Measurements from ENCODE around the gene PDPK1.

PDPK1 gene

DNA sequence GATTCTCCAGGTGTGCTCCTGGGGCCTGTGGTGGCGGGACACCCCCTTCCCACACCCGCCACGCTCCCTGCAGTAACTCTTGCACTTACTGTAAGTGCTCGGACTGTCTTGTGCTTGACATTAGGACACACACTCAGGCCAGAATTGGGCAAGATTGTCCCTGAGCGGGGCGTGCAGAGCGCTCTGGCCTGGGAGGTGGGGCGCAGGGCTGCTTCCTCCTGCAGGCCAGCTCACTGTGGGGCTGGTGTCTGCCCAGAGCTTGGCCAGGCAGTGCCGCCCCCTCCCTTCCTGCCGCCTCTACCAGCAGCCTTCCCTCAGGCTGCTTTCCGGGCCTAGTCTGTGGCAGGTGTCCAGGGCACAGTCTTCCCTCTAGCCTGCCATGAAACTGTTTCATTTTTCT lies 30.2 kb upstream of the PDPK1 start:
- no peak for DNase-seq

DNA sequence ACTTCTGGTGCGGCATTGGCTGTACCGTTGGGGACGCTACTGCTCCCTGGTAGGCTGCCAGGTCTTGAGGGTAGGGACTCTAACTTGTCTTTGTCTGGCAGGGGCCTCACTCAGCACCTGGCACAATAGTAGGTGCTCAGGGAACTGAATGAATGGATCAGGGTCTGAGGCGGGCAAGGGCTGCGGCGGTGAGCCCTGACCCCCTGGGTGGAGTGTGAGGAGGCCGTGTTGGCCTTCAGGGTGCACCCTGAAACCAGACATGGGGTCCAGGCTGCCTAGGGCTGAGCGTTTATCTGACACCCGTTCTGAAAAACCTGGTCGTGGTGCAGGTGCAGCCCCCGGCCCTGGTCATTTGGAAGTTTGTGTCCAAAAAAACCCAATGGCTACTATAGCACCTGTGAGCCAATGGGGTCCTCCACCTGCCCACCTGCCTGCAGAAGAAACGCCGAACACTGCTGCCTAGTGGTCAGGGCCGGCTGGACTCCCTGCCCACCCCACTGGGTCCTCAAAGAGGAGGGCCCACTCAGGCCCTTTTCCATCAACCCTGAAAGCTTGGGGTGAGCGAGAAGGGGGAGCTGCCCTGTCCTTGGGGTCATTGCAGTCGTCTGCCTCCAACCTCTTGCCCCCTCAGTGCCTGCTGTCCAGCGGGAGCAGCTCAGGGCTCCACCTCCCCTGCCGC lies 29.0 kb upstream of the PDPK1 start:
- DNase-seq: no peak

DNA sequence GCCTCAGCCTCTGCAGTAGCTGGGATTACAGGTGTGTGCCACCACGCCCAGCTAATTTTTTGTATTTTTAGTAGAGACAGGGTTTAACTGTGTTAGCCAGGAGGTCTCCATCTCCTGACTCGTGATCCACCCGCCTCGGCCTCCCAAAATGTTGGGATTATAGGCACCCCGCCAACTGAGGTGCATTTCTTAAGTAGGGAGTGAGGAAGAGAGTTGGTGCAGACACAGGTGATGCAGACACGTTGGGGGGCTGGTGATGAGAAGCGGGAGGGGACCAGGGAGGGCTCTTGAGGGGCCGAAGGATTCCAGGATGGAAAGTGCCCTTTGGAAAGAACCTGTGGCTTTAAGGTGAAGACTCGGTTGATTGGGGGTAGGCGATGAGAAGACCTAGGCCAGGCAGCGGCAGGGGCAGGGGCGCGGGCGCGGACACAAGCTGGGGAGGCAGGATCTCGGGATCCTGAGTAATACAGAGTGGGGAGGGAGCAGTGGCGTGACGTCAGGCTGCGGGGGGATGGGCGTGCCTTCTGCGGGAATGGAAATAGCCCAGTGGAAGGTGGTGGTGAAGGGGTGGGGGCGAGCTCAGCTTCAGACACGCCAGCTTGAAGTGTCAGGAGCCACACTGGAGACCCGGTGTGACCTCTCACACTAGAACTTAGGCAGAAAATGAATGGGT lies 26.6 kb upstream of the PDPK1 start:
- no peak for DNase-seq

DNA sequence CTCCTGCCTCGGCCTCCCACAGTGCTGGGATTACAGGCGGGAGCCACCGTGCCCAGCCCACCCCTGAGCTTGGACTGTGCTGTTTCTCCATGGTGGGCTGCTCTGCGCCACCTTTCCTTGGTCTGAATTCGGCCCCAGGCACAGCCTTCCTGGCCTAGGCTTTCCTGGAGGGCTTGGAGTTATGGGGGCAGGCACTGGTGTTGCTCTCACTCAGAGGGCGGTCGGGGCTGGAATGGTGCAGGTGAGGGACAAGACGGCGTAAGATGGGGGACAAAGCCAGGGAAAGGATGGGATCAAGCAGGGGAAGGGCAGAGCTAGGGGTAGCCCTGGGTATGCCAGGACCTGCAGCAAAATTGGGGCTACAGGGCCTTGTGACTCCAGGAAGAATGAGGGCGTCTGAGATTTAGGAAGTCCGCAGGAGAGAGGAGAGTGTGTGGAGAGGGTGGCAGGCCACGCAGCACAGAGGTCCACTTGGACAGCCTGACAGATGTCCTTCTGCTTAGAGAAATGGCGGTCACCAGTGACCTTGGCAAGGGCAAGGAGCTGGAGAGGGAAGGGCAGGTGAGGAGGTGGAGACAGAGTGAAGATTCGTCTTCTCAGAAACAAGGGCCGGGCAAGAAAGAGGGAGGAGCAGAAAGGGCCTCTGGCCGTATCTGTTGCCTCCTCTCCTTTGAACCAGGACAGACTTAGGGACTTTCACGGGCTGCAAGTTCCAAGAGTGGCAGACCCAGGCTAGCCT lies 25.7 kb upstream of the PDPK1 start:
- no peak for DNase-seq

DNA sequence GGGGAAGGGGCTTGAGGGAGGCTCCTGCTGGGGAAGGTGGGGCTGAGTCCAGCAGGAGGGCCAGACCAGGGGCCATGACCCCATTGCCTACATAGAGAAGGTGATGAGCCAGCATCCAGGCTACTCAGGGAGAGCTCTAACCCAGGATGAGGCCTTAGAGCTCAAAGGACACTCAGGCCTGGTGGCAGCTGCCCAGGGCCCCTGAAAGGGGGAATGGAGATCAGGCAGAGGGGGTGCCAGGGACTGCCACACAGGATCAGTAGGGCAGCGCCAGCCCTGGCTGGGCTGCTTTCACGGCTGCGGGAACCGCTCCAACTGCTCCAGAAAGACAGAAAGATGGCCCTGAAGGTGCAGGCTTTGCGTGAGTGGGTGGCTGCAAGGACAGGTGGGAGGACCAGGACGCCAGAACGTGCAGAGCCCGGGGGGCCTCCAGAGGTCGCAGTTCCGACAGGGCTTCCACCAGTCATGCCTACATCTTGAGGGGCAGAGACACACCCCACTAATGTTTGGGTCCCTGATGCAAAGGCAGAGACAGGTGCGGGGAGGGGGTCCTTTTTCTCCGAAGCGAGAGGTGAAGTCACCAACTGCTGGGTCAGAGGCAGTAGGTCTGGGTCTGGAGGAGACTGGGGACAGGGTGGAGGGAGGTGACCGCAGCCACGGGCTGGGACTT lies 25.0 kb upstream of the PDPK1 start:
- DNase-seq: no peak

DNA sequence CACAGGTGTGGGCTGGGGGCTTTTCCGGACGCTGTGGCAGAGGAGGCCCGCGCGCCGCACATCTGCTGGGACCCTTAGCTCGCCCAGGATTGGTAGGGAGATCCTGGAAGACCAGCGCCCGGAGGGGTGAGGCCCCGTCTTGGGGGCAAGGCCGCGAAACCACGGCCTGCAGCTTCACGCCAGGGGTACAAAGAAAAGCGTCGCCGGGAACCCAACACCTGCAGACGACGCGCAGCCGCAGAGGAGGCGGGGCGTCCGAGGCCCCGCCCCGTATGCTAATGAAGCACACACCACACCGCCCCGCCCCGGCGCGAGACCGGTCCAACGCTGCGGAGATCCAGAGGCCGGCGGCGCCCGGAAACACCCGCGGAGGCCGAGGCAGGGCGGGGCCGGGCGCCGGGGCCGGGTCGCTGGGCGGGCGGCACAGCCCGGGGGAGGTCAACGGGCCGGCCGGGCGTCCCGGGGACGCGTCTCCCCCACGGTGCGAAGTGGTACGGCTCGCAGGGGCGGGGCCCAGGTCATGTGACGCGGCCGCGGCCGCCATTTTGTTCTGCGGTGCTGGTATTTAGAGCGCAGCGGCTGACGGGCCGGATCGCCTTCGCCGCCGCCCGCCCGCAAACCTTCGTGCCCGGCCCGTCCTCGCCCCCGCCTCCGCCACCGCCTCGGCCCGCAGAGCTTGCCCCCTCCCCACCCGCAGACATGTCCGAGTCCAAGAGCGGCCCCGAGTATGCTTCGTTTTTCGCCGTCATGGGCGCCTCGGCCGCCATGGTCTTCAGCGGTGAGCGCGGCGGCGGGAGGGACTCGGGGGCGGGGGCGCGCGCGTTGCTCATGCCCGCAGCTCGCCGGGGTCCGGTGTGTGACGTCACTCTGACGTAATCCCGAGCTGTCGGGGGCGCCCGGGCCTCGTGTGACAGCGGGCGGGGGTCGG lies 24.2 kb upstream of the PDPK1 start, which contains the start of gene ATP6V0C:
TSS of gene ATP6V0C (plus strand) at position 548 of the 928 bp plus-strand sequence. CDS start at position 700, 152 bp downstream.
- DNase-seq: peak; percentile 75

DNA sequence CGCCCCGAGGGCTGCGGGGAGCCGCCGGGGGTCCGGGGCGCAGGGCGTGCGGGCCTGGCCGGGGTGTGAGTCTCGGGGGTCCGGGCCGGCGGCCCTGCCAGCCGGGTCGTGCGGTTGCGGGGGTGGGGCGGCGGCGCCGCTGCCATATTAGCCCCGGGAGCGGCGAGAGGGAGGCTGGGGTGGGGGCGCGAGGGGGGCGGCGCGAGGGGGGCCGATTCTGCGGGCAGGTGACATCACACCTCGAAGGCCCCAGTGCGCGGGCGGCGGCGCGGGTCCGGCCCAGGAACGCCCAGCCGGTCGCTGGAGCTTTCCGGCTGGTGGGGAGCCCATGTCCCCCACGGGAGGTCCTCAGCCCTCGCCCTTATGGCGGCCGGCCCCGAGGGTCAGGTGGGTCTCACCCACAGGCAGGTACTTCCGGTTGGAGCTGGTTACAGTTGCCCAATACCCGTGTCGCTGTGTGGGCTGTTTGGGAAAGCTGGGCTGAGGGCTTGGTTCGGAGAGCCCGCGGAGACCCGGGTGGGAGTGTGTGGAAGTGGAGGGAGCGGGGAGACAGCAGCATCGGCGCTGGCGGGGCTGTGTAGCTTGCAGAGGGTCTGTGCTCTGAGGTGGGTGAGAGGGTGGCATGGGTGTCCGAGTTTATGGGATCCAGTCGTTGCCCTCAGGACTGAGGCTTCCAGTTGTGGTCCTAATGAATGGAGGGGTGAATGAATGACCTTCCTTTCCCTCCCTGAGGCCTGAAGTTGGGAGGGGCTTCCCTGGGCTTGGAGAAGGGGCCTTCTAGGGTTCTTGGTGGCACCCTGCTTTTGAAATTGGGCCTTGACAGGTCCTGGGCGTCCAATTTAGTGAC lies 23.3 kb upstream of the PDPK1 start:
- no peak for DNase-seq

DNA sequence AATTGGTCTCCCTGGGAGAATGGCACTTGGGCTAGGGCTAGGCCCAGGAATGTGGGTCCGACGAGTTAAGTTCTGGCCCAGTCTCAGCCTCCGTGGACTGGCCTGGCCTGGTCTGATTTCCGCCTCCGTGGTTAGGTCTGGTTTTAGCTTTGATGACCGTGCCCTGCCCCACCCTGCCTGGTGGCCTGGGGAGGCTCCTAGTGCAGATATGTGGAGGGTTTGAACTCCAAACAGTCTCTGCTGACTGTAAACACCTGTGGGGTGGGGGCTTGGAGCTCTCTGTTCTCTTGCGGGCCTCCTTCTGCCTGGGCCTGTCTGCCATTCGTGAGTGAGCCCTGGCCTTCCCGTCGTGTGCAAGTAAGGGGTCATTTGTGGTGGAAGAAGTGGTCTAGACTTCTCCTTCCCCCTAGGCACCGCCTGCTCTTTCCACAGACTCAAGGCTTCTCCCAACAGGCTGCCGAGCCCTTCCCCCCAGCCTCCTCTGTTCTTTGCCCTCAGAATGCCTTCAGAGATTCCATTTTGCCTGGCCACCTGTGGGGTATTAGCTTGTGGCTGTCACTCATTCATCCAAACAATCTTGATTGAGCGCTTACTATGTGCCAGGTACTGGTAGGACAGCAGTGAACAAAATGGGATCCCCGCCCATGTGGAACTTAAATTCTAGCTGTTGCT lies 22.5 kb upstream of the PDPK1 start:
- DNase-seq: no peak

DNA sequence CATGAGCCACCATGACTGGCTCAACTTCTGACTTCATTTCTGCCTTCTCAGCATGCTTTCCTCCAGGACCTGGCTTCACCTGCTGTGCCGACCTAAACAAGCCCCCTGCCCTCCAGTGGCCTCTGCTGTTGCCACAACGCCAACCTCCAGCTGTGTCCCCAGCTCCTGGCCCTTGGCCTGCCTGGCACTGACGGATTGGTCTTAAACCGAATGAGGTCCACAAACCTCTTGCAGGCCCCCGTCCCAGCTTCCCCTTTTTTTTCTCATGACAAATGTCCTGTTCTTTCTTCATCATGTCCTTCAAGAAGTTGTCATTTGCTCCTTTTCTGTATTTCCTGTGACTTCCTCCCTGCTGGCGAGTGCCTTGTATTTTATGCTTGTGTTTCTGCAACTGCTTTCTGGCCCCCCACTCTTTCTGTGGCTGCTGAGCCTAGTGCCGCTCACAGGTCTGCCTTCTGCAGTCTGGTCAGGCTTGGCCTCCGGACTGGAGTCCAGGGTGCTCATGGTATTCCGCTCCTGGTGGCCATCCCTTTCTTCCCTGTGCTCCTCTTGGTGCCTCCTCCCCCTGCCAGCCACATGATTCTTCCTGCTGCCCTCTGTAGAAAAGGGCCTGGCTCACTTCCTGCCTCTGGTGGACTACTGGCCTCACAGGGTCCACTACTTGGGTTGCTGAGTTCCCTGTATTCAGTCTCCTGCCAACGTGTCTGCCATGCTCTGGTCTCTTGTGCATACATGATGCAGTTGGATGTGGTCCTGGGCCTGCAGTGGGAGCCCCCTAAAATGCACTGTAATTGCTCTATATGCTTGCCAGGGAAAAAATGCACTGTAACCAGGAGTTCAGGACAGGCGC lies 21.2 kb upstream of the PDPK1 start:
- DNase-seq: no peak

DNA sequence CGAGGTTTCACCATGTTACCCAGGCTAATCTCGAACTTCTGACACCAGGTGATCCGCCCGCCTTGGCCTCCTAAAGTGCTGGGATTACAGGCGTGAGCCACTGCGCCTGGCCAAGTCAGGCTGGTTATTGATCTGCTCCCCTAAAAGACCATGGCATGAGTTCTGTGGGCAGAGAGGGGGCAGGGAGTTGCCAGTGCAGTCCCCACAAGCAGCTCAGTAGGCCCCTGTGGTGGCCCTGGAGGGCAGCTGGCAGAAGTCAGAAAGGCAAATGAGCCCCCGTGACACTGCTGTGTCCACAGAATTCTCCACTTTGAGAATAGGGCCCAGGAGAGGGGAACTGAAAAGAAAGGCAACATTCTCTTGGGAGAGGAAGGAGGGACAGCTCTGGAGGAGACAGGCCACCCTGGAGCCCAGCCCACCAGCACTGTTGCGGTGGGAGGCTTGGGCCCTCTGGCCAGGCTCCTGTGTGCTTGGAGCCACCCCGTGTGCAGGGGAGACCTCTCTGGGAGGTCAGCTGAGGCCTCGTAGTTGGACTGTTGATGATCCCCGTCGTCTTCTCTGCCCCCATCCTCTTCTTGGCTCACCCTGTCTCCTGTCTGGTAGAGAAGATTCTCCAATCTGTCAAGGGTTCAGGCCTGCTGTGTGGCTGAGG lies 19.7 kb upstream of the PDPK1 start:
- DNase-seq: no peak

DNA sequence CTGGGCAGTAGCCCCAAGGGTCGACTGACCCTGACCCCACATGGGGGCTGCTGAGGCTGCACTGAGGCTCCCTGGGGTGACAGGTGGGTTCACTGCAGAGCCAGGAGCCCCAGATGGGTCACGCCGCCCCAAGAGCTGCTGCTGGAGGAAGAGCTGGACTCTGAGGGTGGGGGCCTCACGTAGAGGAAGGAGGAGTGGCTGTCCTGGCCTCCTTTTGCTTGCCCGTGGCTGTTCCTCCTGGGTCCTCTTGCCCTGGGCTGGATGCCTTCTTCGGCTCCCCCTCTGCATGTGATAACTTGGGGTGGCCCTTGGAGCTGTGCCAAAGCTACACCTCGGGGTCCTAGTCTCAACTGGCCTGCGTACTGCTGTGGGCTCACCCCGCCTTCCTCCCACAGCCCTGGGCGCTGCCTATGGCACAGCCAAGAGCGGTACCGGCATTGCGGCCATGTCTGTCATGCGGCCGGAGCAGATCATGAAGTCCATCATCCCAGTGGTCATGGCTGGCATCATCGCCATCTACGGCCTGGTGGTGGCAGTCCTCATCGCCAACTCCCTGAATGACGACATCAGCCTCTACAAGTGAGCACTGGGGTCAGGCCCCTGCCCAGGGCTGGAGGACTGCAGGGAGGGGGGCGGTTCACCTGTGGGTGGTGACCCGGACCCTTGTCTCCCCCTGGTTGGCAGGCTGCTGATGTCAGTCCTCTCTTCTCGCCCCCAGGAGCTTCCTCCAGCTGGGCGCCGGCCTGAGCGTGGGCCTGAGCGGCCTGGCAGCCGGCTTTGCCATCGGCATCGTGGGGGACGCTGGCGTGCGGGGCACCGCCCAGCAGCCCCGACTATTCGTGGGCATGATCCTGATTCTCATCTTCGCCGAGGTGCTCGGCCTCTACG lies 18.8 kb upstream of the PDPK1 start:
- DNase-seq: no peak

DNA sequence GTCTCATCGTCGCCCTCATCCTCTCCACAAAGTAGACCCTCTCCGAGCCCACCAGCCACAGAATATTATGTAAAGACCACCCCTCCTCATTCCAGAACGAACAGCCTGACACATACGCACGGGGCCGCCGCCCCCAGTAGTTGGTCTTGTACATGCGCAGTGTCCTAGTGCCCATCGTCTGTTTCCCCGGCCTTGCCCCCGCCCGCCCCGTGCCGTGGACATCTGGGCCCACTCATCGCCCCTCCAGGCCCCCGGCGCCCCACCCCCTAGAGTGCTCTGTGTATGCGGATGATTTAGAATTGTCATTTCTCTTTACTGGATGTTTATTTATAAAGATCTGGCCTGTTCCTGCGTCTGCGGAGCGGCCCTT lies 18.1 kb upstream of the PDPK1 start:
- DNase-seq: no peak

DNA sequence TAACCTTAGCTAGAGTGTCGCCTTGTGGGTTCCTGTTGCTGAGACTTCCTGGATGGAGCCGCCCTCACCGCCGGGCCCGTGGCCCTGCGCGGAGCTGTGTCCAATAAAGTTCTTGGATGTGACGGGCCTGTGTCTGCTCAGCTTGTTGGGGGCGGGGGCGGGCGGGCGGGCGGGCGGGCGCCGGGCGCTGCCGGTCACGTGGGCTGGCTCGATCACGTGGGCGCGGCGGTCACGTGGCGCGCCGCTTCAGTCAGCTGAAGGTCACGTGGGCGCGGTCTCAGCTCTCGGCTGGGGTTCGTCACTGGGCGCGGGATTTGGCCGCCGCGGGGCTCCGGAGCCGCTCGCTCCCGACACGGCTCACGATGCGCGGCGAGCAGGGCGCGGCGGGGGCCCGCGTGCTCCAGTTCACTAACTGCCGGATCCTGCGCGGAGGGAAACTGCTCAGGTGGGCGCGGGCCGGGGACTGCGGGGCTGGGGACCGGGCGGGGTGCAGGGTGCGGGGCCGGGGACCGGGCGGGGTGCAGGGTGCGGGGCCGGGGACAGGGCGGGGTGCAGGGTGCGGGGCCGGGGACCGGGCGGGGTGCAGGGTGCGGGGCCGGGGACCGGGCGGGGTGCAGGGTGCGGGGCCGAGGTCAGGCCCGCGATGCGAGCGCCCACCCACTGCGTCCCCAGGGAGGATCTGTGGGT lies 17.6 kb upstream of the PDPK1 start, which contains the start of gene AMDHD2:
TSS of gene AMDHD2 (plus strand) at position 275 of the 687 bp plus-strand sequence. CDS start at position 363, 88 bp downstream.
- peak; percentile 73 for DNase-seq

DNA sequence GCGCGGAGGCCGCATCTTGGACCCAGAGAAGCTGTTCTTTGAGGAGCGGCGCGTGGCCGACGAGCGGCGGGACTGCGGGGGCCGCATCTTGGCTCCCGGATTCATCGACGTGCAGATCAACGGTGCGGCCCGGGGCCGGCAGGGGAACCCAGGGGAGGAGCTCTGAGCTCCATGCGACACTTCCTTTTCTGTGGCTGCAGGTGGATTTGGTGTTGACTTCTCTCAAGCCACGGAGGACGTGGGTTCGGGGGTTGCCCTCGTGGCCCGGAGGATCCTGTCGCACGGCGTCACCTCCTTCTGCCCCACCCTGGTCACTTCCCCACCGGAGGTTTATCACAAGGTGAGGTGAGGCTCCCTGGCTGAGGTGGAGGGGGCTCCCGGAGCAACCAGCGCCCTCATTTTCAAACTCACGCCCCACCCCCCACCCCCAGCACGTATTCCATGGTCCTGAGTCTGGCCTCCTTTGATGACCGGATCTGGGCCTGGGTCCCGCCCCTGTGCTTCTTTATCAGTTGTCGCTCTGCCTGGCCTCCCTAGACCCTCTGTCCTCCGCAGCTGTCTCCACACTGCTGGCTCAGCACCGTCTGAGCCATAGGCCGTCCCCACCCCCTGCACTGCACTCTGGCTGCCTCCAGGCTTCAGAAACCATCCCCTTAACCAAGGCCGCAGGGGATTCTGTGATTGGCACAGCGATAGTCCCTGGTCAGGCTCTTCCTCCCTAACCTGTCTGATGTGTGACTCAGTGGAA lies 16.9 kb upstream of the PDPK1 start:
- DNase-seq: no peak

DNA sequence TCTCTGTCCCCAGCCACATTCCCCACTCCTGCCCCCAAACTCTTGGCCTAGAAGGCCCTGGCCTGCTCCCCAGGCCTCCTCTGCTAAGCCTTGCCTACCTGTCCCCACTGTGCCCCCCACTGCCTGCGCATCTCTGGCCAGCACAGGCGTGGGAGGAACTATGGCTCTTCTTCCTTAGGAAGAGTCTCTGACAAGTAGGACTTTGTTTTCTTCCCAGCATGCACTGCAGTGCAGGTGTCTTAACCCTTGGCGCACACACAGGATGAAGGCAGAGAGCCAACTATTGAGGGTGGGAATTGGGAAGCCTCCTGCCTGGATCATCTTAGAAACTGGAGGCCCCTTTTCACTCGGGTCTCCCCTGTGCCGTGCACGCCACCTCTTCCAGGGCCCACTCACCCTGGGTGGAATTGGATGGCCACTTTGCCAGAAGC lies 14.0 kb upstream of the PDPK1 start:
- DNase-seq: no peak

DNA sequence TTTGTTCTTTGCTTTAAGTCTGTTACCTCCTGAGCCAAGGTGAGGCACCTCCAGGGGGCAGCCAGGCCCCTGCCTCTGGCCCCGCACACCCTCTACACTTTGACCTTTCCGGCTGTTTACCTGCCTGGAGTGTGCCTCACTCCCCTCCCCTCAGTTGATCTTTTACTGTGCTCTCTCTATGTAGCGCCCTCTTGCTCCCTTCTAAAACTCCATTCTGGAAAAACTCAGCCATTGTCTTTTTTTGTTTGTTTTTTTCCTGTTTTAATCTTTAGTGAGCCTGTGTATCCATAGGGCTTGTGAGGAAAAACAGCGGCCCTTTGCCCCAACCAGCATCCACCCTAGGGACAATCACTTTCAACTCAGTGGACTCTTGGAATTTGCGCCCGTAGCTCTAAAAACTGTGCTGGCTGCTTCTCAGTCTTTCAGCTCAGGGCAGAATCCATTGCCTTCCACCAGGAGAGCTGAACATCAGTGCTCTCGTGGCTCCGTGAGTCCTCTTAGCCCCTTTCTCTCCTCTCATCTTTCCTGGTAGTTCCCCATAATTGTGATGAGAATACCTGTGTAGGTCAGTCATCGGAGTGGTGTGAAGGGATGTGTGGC lies 13.4 kb upstream of the PDPK1 start:
- DNase-seq: no peak
